Stimulated activated CD8-positive, alpha-beta memory T cell treated with anti-CD3 and anti-CD28 coated beads, Interleukin-4, amount 100 ng/mL, for 4 hours (primary cell): ENCODE data around the gene BRAF.
"Not testable (repeated sequence)": the region's sequence is repeated elsewhere in the genome, so short reads cannot be mapped to it uniquely, and the experiment has no call there.

Experiments
- DNase-seq, 2 donors: peaks; one replicate each; pipeline ENCODE4 v3.0.0-alpha.2; 2020; ENCODE audit warnings: low read depth in 2 of 2, low spot score in 1 of 2

The BRAF gene

GRCh38 chr7:140684066-140684950 lies 240.4 kb downstream of the BRAF start:
- DNase-seq = no peak

- DNase-seq = no peak
Observed at GRCh38 chr7:140683657-140684056, 241.1 kb downstream of the BRAF start.

GRCh38 chr7:140681766-140682165 lies 243.0 kb downstream of the BRAF start:
- DNase-seq = no peak

- DNase-seq = no peak
Observed at GRCh38 chr7:140680886-140681285, 243.8 kb downstream of the BRAF start.

- no peak for DNase-seq
Observed at GRCh38 chr7:140679186-140679585, 245.5 kb downstream of the BRAF start.

GRCh38 chr7:140678816-140679130 lies 246.0 kb downstream of the BRAF start:
- DNase-seq = no peak

GRCh38 chr7:140678081-140678815 lies 246.5 kb downstream of the BRAF start:
- DNase-seq = no peak

- DNase-seq = no peak
Observed at GRCh38 chr7:140677496-140677895, 247.2 kb downstream of the BRAF start.

- not testable (repeated sequence) for DNase-seq
Observed at GRCh38 chr7:140676956-140677355, 247.8 kb downstream of the BRAF start.

GRCh38 chr7:140676306-140676705 lies 248.4 kb downstream of the BRAF start:
- no peak for DNase-seq

- DNase-seq = no peak
Observed at GRCh38 chr7:140675726-140676125, 249.0 kb downstream of the BRAF start.

- DNase-seq = no peak
Observed at GRCh38 chr7:140674899-140675701, 249.6 kb downstream of the BRAF start.

- no peak for DNase-seq
Observed at GRCh38 chr7:140674356-140674800, 250.4 kb downstream of the BRAF start.

- DNase-seq = no peak
Observed at GRCh38 chr7:140673774-140674155, 251.0 kb downstream of the BRAF start.

GRCh38 chr7:140673063-140673773 lies 251.5 kb downstream of the BRAF start:
- peak; percentile 15 to 19 for DNase-seq

GRCh38 chr7:140672382-140673062 lies 252.2 kb downstream of the BRAF start, which contains the start of gene ADCK2:
ADCK2 (plus strand) TSS chr7:140672945; CDS start chr7:140673331, 386 bp downstream.
- peak; percentile 17 to 33 for DNase-seq

GRCh38 chr7:140671966-140672365 lies 252.8 kb downstream of the BRAF start:
- DNase-seq = no peak

GRCh38 chr7:140670343-140670935 lies 254.3 kb downstream of the BRAF start:
- DNase-seq = no peak

- not testable (repeated sequence) for DNase-seq
Observed at GRCh38 chr7:140669862-140670261, 254.9 kb downstream of the BRAF start.

GRCh38 chr7:140669352-140669751 lies 255.4 kb downstream of the BRAF start:
- no peak for DNase-seq
